ENCODE data around the gene SHLD1.

DNA sequence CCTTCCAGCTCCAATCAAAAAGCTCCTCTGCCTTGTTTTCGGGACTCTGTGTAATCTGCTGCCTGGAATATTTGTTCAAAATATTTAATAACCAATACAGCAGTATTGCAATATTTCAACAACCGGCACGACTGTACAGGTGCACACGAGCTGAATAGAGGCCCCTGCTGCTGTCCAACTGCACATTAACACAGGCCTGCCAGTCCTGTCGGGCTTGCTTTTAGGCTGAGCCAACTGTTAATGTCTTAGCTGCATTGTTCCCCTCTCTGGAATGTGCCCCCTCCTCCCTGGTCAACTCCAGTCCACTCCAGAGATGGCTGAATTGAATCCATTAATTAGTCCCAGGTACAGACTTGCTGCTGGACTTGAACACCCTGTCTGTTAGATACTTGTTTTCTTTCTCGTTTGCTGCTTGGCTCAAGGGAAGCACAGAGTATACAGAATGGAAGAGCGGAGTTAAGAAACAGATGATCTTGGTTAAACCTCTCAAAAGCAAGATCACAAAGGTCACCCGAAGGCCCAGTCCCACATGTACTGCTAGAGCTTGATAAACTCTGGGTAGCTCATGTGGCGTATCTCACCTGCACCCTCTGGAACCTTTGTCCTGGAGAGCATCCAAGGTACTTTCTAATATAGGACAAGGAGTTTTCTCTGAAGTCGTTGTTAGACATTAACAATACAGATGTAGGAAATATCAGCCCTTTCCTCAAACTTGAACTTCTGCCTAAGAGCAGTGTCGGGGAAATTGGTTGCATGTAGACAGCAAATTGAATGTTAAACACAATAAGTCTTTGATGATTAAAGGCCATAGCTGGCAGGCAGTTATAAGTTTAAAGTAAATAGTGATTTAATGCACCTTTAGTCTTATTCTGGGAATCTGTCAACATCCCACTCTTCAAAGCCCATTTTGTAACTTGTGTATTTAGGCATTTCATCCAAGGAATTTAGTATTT is 31.9 kb downstream of the SHLD1 start:
- TF ChIP-seq GATA2 (IDR thresholded peaks at IDR 0.05; ENCODE audit: low read depth, low read length) = no peak
- TF ChIP-seq GATA3 (IDR thresholded peaks at IDR 0.05; ENCODE audit: low read depth, low read length) = no peak
